ENCODE results near the gene KYNU. TPM values are rescaled to one million over a fixed set of nuclear protein-coding genes. Genes with fewer than 3 reads are reported as not detected.

KYNU gene
- polyA plus RNA-seq, 1 experiment, result 0.04 TPM

DNA sequence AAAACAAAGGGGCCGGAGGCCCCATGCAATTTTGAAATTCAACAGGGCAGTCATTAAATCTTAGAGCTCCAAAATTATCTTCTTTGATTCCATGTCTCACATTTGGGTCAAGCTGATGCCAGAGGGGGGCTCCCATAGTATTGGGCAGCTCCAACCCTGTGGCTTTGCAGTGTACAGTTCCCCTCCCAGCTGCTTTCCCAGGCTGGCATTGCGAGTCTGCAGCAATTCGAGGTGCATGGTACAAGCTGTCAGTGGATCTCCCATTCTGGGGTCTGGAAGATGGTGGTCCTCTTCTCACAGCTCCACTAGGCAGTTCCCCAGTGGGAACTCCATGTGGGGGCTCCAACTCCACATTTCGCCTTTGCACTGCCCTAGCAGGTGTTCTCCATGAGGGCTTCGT is 179.1 kb downstream of the KYNU start:
- no peaks in the 10 kb centered on the region; the same call in 1 of the 2 replicates for H3K27me3 ChIP-seq (ENCODE audit: control insufficient read depth, insufficient read depth, low read length)

GRCh38 chr2:143058851-143059250 is 181.4 kb downstream of the KYNU start:
- no peak for DNase-seq (ENCODE audit: low read depth)
- no peak overlapping the region for H3K4me3 ChIP-seq (ENCODE audit: low read depth, low read length)
- no peaks in the 10 kb centered on the region; the same call in 1 of the 2 replicates for H3K27me3 ChIP-seq (ENCODE audit: control insufficient read depth, insufficient read depth, low read length)
- H3K36me3 ChIP-seq (ENCODE audit: control insufficient read depth, insufficient read depth, low read length), result no peaks in the 10 kb centered on the region
- TF ChIP-seq, protein P1, sequence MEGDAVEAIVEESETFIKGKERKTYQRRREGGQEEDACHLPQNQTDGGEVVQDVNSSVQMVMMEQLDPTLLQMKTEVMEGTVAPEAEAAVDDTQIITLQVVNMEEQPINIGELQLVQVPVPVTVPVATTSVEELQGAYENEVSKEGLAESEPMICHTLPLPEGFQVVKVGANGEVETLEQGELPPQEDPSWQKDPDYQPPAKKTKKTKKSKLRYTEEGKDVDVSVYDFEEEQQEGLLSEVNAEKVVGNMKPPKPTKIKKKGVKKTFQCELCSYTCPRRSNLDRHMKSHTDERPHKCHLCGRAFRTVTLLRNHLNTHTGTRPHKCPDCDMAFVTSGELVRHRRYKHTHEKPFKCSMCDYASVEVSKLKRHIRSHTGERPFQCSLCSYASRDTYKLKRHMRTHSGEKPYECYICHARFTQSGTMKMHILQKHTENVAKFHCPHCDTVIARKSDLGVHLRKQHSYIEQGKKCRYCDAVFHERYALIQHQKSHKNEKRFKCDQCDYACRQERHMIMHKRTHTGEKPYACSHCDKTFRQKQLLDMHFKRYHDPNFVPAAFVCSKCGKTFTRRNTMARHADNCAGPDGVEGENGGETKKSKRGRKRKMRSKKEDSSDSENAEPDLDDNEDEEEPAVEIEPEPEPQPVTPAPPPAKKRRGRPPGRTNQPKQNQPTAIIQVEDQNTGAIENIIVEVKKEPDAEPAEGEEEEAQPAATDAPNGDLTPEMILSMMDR (IDR thresholded peaks at IDR 0.05; ENCODE audit: insufficient read depth, low read depth, low read length), result no peak
- ChIA-PET POLR2A (no interaction called here), CTCF (interaction anchor here (0.7 kb wide), 1 partner anchor 8 kb away, joined by 3 read pairs; no protein-coding TSS in a partner anchor)

More for the DNA sequence above, 179.1 kb downstream of the KYNU start:
- no peak for DNase-seq (ENCODE audit: low read depth)
- POLR2A ChIA-PET, result no interaction called here
- no peak overlapping the region for H3K4me3 ChIP-seq (ENCODE audit: low read depth, low read length)
- TF ChIP-seq, protein P1 (IDR thresholded peaks at IDR 0.05; ENCODE audit: insufficient read depth, low read depth, low read length), result no peak
- CTCF ChIA-PET, result no interaction called here
- H3K36me3 ChIP-seq (ENCODE audit: control insufficient read depth, insufficient read depth, low read length), result no peaks in the 10 kb centered on the region

- Histone ChIP-seq H3K36me3 (ENCODE audit: control insufficient read depth, insufficient read depth, low read length) (no peaks in the 10 kb centered on the region), H3K27me3 (ENCODE audit: control insufficient read depth, insufficient read depth, low read length) (no peaks in the 10 kb centered on the region; the same call in 1 of the 2 replicates), H3K4me3 (ENCODE audit: low read depth, low read length) (no peak overlapping the region)
- POLR2A ChIA-PET, result no interaction called here
- TF ChIP-seq, protein P1 (IDR thresholded peaks at IDR 0.05; ENCODE audit: insufficient read depth, low read depth, low read length), result no peak
- DNase-seq (ENCODE audit: low read depth), result no peak
- CTCF ChIA-PET, result interaction anchor here (0.8 kb wide), 1 partner anchor 29 kb away, joined by 3 read pairs; no protein-coding TSS in a partner anchor
These were observed 186.2 kb downstream of the KYNU start for GRCh38 chr2:143063612-143064200.

DNA sequence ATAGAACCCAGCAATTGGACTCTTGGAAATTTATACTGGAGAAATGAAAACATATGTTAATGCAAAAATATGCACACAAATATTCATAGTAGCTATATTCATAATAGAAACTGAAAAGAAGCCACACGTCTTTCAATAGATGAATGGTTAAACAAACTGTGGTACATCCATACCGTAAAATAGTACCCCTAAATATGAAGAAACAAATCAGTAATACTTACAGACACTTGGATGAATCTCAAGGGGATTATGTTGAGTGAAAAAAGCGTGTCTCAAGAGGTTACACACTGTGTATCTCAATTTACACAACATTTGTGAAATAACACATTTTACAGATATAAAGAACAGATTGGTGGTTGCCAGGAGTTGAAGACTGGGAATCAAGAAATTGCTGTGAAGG is 190.6 kb downstream of the KYNU start:
- DNase-seq (ENCODE audit: low read depth), result no peak
- ChIA-PET POLR2A (no interaction called here), CTCF (no interaction called here)
- H3K27me3 ChIP-seq (ENCODE audit: control insufficient read depth, insufficient read depth, low read length), result no peaks in the 10 kb centered on the region
- H3K4me3 ChIP-seq (ENCODE audit: low read depth, low read length), result no peak overlapping the region
- TF ChIP-seq, protein P1 (IDR thresholded peaks at IDR 0.05; ENCODE audit: insufficient read depth, low read depth, low read length), result no peak
- H3K36me3 ChIP-seq (ENCODE audit: control insufficient read depth, insufficient read depth, low read length), result no peaks in the 10 kb centered on the region

DNA sequence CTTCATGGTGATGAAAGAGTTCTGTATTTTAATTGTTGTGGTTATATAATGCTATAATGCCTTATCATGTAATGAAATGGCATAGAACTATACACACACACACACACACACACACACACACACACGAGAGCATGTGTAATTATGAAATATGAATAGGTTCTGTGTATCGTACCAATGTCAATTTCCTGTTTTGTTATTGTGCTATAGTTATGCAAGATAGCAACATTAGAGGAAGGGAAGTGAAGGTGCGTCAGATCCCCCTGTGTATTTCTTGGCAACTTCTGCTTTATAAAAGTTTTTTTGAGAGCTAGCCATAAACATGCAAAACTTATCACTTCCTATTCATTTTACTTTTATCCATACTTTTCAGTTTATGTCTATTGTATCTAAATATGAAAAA is 191.0 kb downstream of the KYNU start:
- no peaks in the 10 kb centered on the region for H3K36me3 ChIP-seq (ENCODE audit: control insufficient read depth, insufficient read depth, low read length)
- H3K27me3 ChIP-seq (ENCODE audit: control insufficient read depth, insufficient read depth, low read length), result no peaks in the 10 kb centered on the region
- ChIA-PET CTCF (no interaction called here), POLR2A (no interaction called here)
- no peak overlapping the region for H3K4me3 ChIP-seq (ENCODE audit: low read depth, low read length)
- no peak for DNase-seq (ENCODE audit: low read depth)
- TF ChIP-seq, protein P1 (IDR thresholded peaks at IDR 0.05; ENCODE audit: insufficient read depth, low read depth, low read length), result no peak
